Left ventricle myocardium superior (tissue), 1 donor: ENCODE results near the gene ADRA2C. TPM values are rescaled to one million over a fixed set of nuclear protein-coding genes. Genes with fewer than 3 reads are reported as not detected.

Source experiments
- ATAC-seq: fragments of 200-7000 bp; cut with Tn5 transposase; one replicate; pipeline ENCODE4 v1.9.1; 2020; ENCODE audit warnings: mild to moderate bottlenecking, moderate library complexity
- DNase-seq: peaks from one replicate; pipeline ENCODE4 v3.0.0-alpha.2; 2020
- intact Hi-C: fragments of 100-400 bp; cut with micrococcal nuclease; formaldehyde crosslinking; loops from one replicate; pipeline ENCODE4 v1.11.0; 2022
- total RNA-seq: library from RNA; stranded (reverse); fragmentation: NEBNext Ultra II Directional; extraction: Animal tissue kit (Norgen Biotek cat#: 25700); gene quantifications from one replicate; pipeline ENCODE4 v1.2.1, GENCODE V29; 2021
- donor health status: DM: no; HTN: yes; CAD: no; lungs with severe emphysema.

ADRA2C gene
- total RNA-seq, 1 donor from 2014 or later = 5.9 TPM

DNA sequence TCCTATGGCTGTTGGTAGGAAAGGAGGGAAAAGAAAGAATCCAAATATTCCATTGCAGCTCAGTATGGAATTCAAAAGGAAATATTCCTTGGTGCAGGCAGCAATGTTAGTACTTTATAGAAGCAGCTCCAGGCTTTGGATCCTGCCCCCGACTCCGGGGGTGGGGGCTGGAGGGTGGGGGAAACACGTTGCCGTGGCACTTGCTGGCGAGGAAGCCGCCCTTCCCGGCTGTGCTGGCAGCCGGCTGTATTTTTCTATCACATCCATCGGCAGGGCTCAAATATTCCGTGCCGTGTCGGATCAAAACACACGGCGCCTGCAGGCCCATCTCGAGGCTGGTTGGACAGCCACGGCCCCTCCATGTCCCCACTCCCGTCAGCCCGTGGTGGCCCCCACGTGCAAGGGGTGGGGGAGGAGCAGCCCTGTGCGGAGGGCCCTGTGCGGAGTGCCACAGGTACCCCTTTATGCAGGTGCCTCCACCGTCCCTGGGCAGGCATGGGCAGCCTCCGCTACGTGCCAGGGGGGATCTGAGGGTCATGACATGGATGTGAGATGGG lies 5.8 kb downstream of the ADRA2C start:
- intact Hi-C loops = no loop called here
- DNase-seq (peak; percentile 21), ATAC-seq (no peak)

DNA sequence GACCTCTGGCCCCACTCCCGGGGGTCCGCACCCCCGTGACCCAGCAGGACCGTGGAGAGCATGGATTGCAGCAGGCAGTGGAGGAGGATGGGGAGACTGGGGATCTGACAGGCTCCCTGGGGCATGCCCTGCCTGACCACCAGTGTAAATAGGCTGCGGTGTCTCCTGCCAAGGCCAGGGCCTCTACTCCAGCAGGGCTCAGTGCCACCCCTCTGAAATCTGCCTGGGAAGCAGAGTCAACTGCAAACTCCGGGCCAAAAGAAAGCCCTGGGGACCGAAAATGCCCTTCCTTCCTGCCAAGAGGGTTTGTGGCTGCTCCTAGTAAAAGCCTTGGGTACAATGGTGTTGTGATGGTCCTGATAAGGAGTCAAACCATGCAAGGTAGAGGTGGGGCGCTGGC lies 6.4 kb downstream of the ADRA2C start:
- intact Hi-C loops = no loop called here
- DNase-seq (no peak), ATAC-seq (no peak)

DNA sequence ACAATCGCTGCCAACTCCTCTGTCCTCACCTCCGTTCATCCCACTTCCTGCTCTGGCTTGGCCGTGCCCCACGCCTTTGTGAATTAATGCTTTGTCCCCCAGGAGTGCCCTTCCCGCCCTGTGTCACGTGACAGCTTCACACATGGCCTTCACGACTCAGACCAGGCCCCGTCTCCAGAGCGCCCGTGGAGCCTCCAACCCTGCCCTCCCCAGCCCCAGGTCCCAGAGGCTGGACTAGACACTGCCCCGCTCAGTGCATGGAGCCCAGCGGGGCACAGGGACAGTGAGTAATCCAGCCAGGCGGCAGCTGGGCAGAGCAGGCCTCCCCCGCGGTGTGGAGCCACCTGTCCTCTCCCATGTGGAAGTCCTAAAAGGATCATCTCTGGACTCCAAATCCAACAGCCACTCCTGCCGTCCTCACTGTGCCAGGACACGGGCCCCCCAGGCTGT lies 7.4 kb downstream of the ADRA2C start:
- DNase-seq (peak; percentile 22), ATAC-seq (no peak)
- intact Hi-C loops = no loop called here

- ATAC-seq = no peak
- intact Hi-C loops = no loop called here
Observed at GRCh38 chr4:3774253-3774883, 8.2 kb downstream of the ADRA2C start.

GRCh38 chr4:3775005-3775404 lies 8.8 kb downstream of the ADRA2C start:
- intact Hi-C loops = no loop called here
- DNase-seq = no peak
- ATAC-seq = no peak

More at GRCh38 chr4:3774253-3774883, 8.2 kb downstream of the ADRA2C start:
- no peak for DNase-seq

- ATAC-seq = no peak
- no peak for DNase-seq
- intact Hi-C loops = no loop called here
Observed at GRCh38 chr4:3775576-3775975, 9.4 kb downstream of the ADRA2C start.

DNA sequence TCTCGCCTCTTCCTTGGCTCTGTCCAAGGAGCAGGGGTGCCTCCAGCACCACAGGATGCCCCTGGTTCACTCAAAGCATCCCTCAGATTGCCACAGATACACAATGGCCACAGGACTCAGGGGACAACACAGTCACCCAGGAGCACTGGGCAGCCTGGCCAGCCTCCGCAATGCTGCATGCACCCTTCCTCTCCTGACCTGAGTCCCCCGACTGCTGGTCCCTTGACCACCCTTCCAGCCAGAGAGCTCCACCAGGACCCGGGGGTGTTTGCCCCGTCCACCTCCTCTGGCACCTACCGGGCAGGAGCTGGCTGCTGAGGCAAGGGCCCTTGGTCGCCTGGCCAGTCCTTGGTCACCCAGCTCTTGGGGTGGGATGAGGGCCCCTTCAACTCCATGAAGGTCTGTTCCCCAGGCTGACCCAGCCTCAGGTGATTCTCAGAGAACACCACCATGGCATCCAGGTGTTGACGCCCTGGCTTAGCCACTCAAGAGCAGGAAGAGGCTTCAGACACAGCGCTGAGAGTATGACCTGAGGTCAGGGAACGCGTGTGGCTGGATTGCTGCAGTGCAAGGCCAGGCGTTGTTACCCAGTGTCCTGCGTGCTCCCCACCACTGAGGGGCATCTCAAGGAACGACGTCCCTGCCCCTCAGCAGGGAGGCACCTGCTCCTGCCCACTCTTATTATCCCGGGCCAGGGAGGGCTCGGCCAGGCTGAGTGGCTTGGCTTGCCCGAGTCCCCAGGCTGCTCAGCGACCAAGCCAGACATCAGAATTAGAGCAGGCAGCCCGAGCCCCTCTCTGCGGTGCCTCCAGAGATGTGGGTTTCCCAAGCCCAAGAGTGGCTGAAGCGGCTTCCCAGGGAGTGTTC lies 10.2 kb downstream of the ADRA2C start:
- no peak for ATAC-seq
- DNase-seq = no peak
- intact Hi-C loops = no loop called here

DNA sequence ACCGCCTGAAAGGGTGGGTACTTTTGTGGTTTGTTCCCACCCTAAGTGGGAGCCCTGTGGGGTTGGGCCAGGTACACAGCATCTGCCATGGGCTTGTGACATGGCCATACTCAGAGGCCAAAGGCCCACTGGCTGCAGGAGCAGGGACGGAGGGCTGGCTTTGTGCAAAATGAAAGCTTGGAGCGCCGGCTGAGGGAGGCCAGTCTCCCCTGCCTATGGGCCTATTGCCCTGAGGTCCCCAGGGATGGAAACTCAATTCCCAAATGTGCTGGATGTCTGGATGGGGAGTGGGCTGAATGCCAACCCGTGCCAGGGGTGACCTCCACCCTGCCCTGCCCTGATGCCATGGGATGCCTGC lies 10.8 kb downstream of the ADRA2C start:
- ATAC-seq (no peak), DNase-seq (no peak)
- intact Hi-C loops = no loop called here

GRCh38 chr4:3777669-3778068 lies 11.5 kb downstream of the ADRA2C start:
- ATAC-seq = no peak
- intact Hi-C loops = no loop called here
- DNase-seq = no peak

DNA sequence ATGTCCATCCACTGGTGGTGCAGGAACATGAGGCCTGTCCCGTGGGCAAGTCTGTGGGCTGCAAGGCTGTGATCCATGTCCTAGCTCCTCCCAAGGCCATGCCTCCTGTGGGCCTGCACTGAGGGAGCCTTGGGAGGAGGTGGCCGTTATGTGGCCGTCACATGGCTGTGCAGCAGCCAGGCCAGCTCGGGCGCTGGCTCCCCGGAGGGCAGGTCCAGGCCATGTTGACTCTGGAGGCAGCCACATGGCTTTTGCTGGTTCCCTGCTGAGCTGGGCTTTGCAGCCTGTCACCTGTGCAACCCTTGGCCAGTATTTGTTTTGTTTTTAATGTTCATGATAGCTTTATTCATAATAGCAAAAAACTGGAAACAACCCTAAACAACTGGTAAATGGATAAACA lies 13.3 kb downstream of the ADRA2C start:
- ATAC-seq (no peak), DNase-seq (no peak)
- intact Hi-C loops = no loop called here

GRCh38 chr4:3780347-3781171 lies 14.4 kb downstream of the ADRA2C start:
- no peak for ATAC-seq
- no peak for DNase-seq
- intact Hi-C loops = no loop called here

DNA sequence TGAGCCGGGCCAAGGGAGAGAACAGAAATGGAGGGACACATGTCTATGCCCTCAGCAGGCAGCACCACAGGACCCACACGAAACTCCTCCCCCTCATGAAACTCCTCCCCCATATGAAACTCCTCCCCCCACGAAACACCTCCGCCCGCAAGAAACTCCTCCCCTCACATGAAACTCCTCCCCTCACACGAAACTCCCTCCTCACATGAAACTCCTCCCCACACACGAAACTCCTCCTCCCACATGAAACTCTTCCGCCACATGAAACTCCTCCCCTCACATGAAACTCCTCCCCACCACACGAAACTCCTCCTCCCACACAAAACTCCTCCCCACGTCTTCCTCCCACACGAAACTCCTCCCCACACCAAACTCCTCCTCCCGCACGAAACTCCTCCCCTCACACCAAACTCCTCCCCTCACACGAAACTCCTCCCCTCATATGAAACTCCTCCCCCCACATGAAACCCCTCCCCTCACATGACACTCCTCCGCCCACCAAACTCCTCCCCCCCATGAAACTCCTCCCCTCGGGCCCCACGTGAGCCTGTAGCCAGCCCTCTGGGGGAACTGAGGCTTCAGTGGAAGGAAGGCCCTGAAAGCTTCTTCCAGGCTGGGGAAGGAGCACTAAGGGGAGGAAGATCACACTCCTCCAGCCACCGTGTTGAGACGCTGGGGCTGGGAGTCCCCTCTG lies 15.2 kb downstream of the ADRA2C start:
- ATAC-seq (no peak), DNase-seq (no peak)
- intact Hi-C loops = no loop called here

GRCh38 chr4:3781997-3782930 lies 16.1 kb downstream of the ADRA2C start:
- DNase-seq = no peak
- ATAC-seq = no peak
- intact Hi-C loops = no loop called here

DNA sequence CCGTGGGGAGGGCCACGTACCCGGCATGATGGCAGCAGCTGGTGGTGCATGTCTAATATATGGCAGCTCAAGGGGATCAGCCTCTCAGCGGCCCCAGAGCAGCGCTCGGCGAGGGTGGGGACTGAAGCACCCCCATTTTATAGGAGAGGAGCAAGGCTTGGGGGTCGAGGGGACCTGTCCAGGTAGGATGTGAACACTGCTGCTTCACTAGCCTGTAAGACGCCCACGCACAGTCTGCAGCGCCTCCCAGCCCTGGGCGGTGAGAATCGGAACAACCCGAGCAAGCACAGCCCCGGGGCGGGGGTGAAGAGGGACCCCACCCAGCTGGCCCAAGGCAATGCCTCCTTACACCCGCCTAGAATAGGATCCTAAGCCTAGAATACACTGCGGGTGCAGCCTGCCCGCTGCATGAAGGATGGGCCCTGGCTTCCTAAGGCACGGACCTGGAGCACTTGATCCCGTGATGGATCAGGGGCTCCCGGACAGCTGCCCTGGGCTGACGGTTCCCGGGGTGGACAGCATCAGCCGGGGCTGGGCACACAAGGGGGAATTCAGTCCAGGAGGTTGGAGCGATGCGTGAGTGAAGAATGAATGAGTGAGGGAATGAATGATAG lies 17.6 kb downstream of the ADRA2C start:
- ATAC-seq (peak; percentile 23), DNase-seq (no peak)
- intact Hi-C loops = no loop called here

- ATAC-seq = no peak
- intact Hi-C loops = no loop called here
- DNase-seq = no peak
Observed at GRCh38 chr4:3784454-3785291, 18.5 kb downstream of the ADRA2C start.

DNA sequence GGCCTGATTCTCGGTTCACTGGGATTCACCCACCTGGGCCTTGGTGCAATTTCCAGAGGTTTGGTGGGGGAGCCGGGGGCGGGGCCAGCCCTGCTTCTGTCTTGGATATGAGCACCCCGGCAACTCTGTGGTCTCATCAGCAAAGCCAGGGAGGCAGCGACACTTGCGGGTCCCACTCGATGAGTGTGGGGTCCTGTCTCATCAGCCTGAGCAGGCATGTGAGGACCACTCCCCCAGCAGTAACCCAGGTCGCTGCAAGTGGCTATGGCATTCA lies 19.0 kb downstream of the ADRA2C start:
- ATAC-seq (no peak), DNase-seq (no peak)
- intact Hi-C loops = no loop called here
